Upper lobe of right lung (tissue), 1 donor: Measurements from ENCODE around the gene SSBP4. TPM values are rescaled to one million over a fixed set of nuclear protein-coding genes. Genes with fewer than 3 reads are reported as not detected.

Experiments
- ATAC-seq: fragments of 200-7000 bp; cut with Tn5 transposase; one replicate; pipeline ENCODE4 v1.9.1; 2020; ENCODE audit warnings: mild to moderate bottlenecking, moderate library complexity
- DNase-seq: peaks from one replicate; pipeline ENCODE4 v3.0.0-alpha.2; 2020
- H3K27ac ChIP-seq: fragments of 200-600 bp; one replicate; pipeline ENCODE4 v1.8.0; 2022
- H3K27me3 ChIP-seq: fragments of 200-600 bp; one replicate; pipeline ENCODE4 v1.8.0; 2022; ENCODE audit warnings: mild to moderate bottlenecking
- H3K36me3 ChIP-seq: fragments of 200-600 bp; one replicate; pipeline ENCODE4 v1.8.0; 2022
- H3K4me1 ChIP-seq: fragments of 200-600 bp; one replicate; pipeline ENCODE4 v1.8.0; 2022
- H3K4me3 ChIP-seq: fragments of 200-600 bp; one replicate; pipeline ENCODE4 v1.8.0; 2022; ENCODE audit warnings: mild to moderate bottlenecking
- H3K9me3 ChIP-seq: fragments of 200-600 bp; one replicate; pipeline ENCODE4 v1.8.0; 2022
- intact Hi-C: fragments of 100-400 bp; cut with DNase I; formaldehyde crosslinking; loops from one replicate; pipeline ENCODE4 v1.11.0; 2022
- total RNA-seq: library from RNA; stranded (reverse); fragmentation: NEBNext Ultra II Directional; extraction: Animal tissue kit (Norgen Biotek cat#: 25700); gene quantifications from one replicate; pipeline ENCODE4 v1.2.1, GENCODE V29; 2021
- TF ChIP-seq, protein P1 (sequence below): fragments of 200-600 bp; IDR thresholded peaks from one replicate; pipeline ENCODE4 v1.8.0; 2022; ENCODE audit warnings: antibody characterized with exemption
- donor health status: DM: no; HTN: yes; CAD: no; lungs with severe emphysema.

SSBP4 gene
- total RNA-seq, 1 donor from 2014 or later: 57.3 TPM

- no peak for ATAC-seq
- H3K36me3 ChIP-seq: peaks cover 17% of the 10 kb centered on the region
These were observed 47.2 kb downstream of the SSBP4 start for GRCh38 chr19:18466354-18466753.

DNA sequence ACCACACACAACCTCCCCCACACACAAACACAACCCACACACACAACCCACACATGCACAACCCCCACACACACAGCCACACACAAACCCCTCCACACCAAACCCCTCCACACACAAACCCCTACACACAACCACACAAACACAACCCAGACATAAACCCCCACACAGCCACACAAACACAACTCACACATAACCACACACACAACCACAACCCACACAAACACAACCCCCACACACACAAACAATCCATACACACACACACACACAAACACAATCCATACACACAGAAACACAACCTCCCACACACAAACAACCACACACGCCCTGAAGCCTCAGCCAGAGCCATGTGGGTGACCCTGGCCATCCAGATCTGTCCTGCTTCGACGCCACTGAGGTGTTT, 48.8 kb downstream of the SSBP4 start:
- no peak for ATAC-seq
- TF ChIP-seq, protein P1, sequence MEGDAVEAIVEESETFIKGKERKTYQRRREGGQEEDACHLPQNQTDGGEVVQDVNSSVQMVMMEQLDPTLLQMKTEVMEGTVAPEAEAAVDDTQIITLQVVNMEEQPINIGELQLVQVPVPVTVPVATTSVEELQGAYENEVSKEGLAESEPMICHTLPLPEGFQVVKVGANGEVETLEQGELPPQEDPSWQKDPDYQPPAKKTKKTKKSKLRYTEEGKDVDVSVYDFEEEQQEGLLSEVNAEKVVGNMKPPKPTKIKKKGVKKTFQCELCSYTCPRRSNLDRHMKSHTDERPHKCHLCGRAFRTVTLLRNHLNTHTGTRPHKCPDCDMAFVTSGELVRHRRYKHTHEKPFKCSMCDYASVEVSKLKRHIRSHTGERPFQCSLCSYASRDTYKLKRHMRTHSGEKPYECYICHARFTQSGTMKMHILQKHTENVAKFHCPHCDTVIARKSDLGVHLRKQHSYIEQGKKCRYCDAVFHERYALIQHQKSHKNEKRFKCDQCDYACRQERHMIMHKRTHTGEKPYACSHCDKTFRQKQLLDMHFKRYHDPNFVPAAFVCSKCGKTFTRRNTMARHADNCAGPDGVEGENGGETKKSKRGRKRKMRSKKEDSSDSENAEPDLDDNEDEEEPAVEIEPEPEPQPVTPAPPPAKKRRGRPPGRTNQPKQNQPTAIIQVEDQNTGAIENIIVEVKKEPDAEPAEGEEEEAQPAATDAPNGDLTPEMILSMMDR: no peak
- intact Hi-C loops: loop anchor here (10.0 kb wide), 1 partner anchor 97 kb away; no protein-coding TSS in a partner anchor
- Histone ChIP-seq H3K4me1 (peaks cover 41% of the 10 kb centered on the region), H3K4me3 (no peak overlapping the region), H3K9me3 (no peaks in the 10 kb centered on the region), H3K27ac (no peak overlapping the region), H3K27me3 (no peaks in the 10 kb centered on the region), H3K36me3 (peaks cover 25% of the 10 kb centered on the region)
- DNase-seq: no peak

More at GRCh38 chr19:18466354-18466753, 47.2 kb downstream of the SSBP4 start:
- Histone ChIP-seq H3K4me1 (peaks cover 39% of the 10 kb centered on the region), H3K27me3 (no peaks in the 10 kb centered on the region), H3K9me3 (no peaks in the 10 kb centered on the region), H3K4me3 (no peak overlapping the region), H3K27ac (peak overlapping the region; percentile 24)
- no peak for DNase-seq
- intact Hi-C loops: loop anchor here (10.0 kb wide), 1 partner anchor 98 kb away; no protein-coding TSS in a partner anchor
- TF ChIP-seq, protein P1: no peak

DNA sequence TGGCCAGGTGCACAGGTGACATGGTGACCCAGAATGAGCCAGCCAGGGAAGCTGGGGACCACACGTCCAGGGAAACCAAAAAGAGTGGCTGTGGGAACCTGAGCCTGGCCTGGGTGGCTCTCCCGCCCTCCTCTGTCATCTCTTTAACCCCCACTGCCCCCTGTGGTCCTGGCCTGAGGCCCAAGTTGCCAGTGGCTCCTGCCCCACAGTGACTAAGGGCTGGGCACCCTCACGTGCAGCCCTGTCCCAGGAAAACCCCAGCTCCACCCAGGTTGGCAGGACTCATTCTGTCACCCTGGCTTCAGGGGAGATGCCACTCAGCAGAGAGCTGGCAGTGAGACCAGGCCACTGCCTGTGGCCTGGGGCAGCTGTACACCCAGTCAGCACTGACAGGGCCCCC, 49.3 kb downstream of the SSBP4 start:
- no peak for ATAC-seq
- intact Hi-C loops: loop anchor here (10.0 kb wide), 1 partner anchor 96 kb away; no protein-coding TSS in a partner anchor
- no peak for DNase-seq
- TF ChIP-seq, protein P1: no peak
- Histone ChIP-seq H3K4me3 (no peak overlapping the region), H3K9me3 (no peaks in the 10 kb centered on the region), H3K27me3 (no peaks in the 10 kb centered on the region), H3K4me1 (peaks cover 46% of the 10 kb centered on the region), H3K36me3 (peaks cover 25% of the 10 kb centered on the region), H3K27ac (no peak overlapping the region)

DNA sequence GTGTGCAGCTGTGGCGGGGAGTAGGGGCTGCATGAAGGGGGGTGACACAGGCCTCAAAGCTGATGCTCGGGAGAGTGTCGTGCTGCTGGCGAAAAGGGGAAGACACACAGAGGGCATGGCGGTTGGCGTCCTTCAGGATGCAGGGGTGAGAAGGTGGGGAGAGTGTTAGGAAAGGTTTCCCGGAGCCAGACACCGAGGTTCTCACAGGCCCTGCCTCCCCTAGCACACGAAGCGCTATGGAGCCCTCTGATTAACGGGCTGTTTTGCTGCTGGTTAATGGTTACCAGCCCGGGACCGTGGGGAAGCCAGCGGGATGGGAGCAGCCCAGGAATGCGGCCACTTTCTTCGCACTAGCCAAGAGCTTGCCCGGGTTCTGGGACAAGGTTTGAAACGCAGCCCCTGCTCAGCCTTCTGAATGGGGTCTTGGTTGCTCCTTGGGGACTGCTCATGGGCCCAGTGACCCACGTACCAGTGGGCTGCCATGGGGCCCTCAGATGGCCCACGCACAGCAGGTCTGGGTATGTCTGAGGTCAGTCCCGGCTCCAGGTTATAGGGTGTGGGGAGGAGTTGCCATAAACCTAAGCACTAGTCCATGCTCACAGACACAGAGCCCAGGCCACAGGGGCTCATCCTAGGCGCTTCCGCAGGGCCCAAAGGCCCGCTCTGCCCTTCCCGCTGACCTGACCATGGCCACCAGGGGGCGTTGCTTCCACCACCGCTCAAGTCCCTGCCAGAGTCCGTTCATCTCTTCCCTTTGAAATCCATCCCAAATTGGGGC, 50.1 kb downstream of the SSBP4 start:
- ATAC-seq: peak; percentile 68
- no peaks in the 10 kb centered on the region for H3K9me3 ChIP-seq
- no peak overlapping the region for H3K4me3 ChIP-seq
- peak; percentile 82 for DNase-seq
- intact Hi-C loops: loop anchor here (10.0 kb wide), 1 partner anchor 96 kb away; no protein-coding TSS in a partner anchor
- H3K36me3 ChIP-seq: peaks cover 25% of the 10 kb centered on the region
- TF ChIP-seq, protein P1: peak; percentile 83
- H3K4me1 ChIP-seq: peaks cover 47% of the 10 kb centered on the region
- H3K27ac ChIP-seq: no peak overlapping the region
- H3K27me3 ChIP-seq: no peaks in the 10 kb centered on the region

DNA sequence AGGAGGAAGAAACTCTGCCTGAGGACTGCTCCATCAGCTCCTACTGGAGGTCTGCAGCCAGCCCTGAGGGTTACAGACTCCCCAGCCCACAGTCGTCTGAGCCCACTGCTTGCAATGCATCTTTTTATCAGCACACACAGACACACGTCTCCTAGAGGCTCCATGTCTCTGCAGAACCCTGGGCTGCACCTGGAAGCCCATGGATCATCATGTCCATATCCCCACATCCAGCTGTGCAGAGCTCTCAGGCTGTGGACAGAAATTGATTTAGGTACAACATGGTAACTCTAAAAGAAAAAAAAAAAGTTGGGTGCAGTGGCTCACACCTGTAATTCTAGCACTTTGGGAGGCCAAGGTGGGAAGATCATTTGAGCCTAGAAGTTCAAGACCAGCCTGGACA, 51.6 kb downstream of the SSBP4 start:
- DNase-seq (no peak), ATAC-seq (no peak)
- Histone ChIP-seq H3K27ac (peak overlapping the region; percentile 24), H3K4me3 (no peak overlapping the region), H3K4me1 (peaks cover 47% of the 10 kb centered on the region), H3K9me3 (no peaks in the 10 kb centered on the region), H3K36me3 (peaks cover 13% of the 10 kb centered on the region), H3K27me3 (no peaks in the 10 kb centered on the region)
- intact Hi-C loops: no loop called here
- TF ChIP-seq, protein P1: no peak
